Parathyroid adenoma (tissue), 2 donors: ENCODE results near the gene DHRS4L2.
"Not testable (repeated sequence)": the region's sequence is repeated elsewhere in the genome, so short reads cannot be mapped to it uniquely, and the experiment has no call there.

Experiments
- H2AFZ ChIP-seq: fragments of 300-600 bp; sonication (generic); one replicate; pipeline ENCODE4 v1.7.0; 2017; ENCODE audit warnings: antibody characterized with exemption, mild to moderate bottlenecking
- H3K27ac ChIP-seq: fragments of 300-600 bp; sonication (generic); one replicate; pipeline ENCODE4 v1.7.0; 2017
- H3K27me3 ChIP-seq: fragments of 300-600 bp; sonication (generic); one replicate; pipeline ENCODE4 v1.7.0; 2017; ENCODE audit warnings: low read length; ENCODE audit not compliant: control insufficient read depth, insufficient read depth
- H3K36me3 ChIP-seq: fragments of 300-600 bp; sonication (generic); one replicate; pipeline ENCODE4 v1.7.0; 2017; ENCODE audit warnings: low read length; ENCODE audit not compliant: control insufficient read depth, insufficient read depth
- H3K4me1 ChIP-seq: fragments of 300-600 bp; sonication (generic); one replicate; pipeline ENCODE4 v1.7.0; 2017; ENCODE audit warnings: control low read depth
- H3K4me2 ChIP-seq: fragments of 300-600 bp; sonication (generic); one replicate; pipeline ENCODE4 v1.7.0; 2017; ENCODE audit warnings: low read length
- H3K4me3 ChIP-seq: fragments of 300-600 bp; sonication (generic); one replicate; pipeline ENCODE4 v1.7.0; 2017; ENCODE audit warnings: low read depth, low read length
- H3K79me2 ChIP-seq: fragments of 300-600 bp; sonication (generic); one replicate; pipeline ENCODE4 v1.7.0; 2017; ENCODE audit warnings: control low read depth
- H3K9ac ChIP-seq: fragments of 300-600 bp; sonication (generic); one replicate; pipeline ENCODE4 v1.7.0; 2017; ENCODE audit warnings: mild to moderate bottlenecking
- H3K9me3 ChIP-seq: fragments of 300-600 bp; sonication (generic); one replicate; pipeline ENCODE4 v1.7.0; 2017; ENCODE audit warnings: low read length; ENCODE audit not compliant: control insufficient read depth
- donor health status: primary hyperparathyroidism.

The DHRS4L2 gene

GRCh38 chr14:23957913-23958569 lies 30.7 kb upstream of the DHRS4L2 start:
- not testable (repeated sequence) for H3K27me3 ChIP-seq, H3K9ac ChIP-seq, H3K4me1 ChIP-seq, H2AFZ ChIP-seq, H3K27ac ChIP-seq, H3K36me3 ChIP-seq, H3K4me2 ChIP-seq, H3K9me3 ChIP-seq, H3K4me3 ChIP-seq, H3K79me2 ChIP-seq

GRCh38 chr14:23960899-23961298 lies 27.8 kb upstream of the DHRS4L2 start:
- not testable (repeated sequence) for H3K9me3 ChIP-seq

GRCh38 chr14:23961704-23962103 lies 27.0 kb upstream of the DHRS4L2 start:
- H3K36me3 ChIP-seq, H3K27me3 ChIP-seq, H3K4me3 ChIP-seq, H3K9me3 ChIP-seq, H3K4me2 ChIP-seq, H3K4me1 ChIP-seq, H3K79me2 ChIP-seq, H3K9ac ChIP-seq, H2AFZ ChIP-seq, H3K27ac ChIP-seq: not testable (repeated sequence)

More at GRCh38 chr14:23960899-23961298, 27.8 kb upstream of the DHRS4L2 start:
- not testable (repeated sequence) for H3K36me3 ChIP-seq, H3K27ac ChIP-seq, H3K4me1 ChIP-seq, H3K27me3 ChIP-seq, H3K4me3 ChIP-seq, H3K79me2 ChIP-seq, H2AFZ ChIP-seq, H3K9ac ChIP-seq, H3K4me2 ChIP-seq

- H2AFZ ChIP-seq, H3K79me2 ChIP-seq, H3K4me3 ChIP-seq, H3K27me3 ChIP-seq, H3K4me1 ChIP-seq, H3K9me3 ChIP-seq, H3K36me3 ChIP-seq, H3K9ac ChIP-seq, H3K4me2 ChIP-seq, H3K27ac ChIP-seq: not testable (repeated sequence)
Observed at GRCh38 chr14:23969130-23969480, 19.6 kb upstream of the DHRS4L2 start.

GRCh38 chr14:23969481-23970282 lies 19.0 kb upstream of the DHRS4L2 start:
- H3K9me3 ChIP-seq, H3K79me2 ChIP-seq, H3K9ac ChIP-seq, H3K4me1 ChIP-seq, H3K36me3 ChIP-seq, H3K27me3 ChIP-seq, H3K4me3 ChIP-seq: not testable (repeated sequence)
- Histone ChIP-seq H2AFZ (peak overlapping the region; percentile 95), H3K27ac (peak overlapping the region; percentile 32), H3K4me2 (peak overlapping the region; percentile 44)

GRCh38 chr14:23970283-23970659 lies 18.5 kb upstream of the DHRS4L2 start:
- not testable (repeated sequence) for H3K4me2 ChIP-seq, H3K4me3 ChIP-seq, H3K36me3 ChIP-seq, H3K27me3 ChIP-seq, H3K4me1 ChIP-seq, H3K79me2 ChIP-seq, H3K9ac ChIP-seq, H3K27ac ChIP-seq, H3K9me3 ChIP-seq
- H2AFZ ChIP-seq: peak overlapping the region; percentile 95

- H2AFZ ChIP-seq, H3K27me3 ChIP-seq, H3K27ac ChIP-seq, H3K4me1 ChIP-seq, H3K79me2 ChIP-seq, H3K4me2 ChIP-seq, H3K36me3 ChIP-seq, H3K4me3 ChIP-seq, H3K9ac ChIP-seq, H3K9me3 ChIP-seq: not testable (repeated sequence)
Observed at GRCh38 chr14:23973178-23973577, 15.6 kb upstream of the DHRS4L2 start.

GRCh38 chr14:23974041-23974440 lies 14.7 kb upstream of the DHRS4L2 start:
- H3K4me3 ChIP-seq, H3K9me3 ChIP-seq, H2AFZ ChIP-seq: not testable (repeated sequence)

More at GRCh38 chr14:23974041-23974440, 14.7 kb upstream of the DHRS4L2 start:
- H3K27ac ChIP-seq, H3K9ac ChIP-seq, H3K79me2 ChIP-seq, H3K36me3 ChIP-seq, H3K4me1 ChIP-seq, H3K27me3 ChIP-seq, H3K4me2 ChIP-seq: not testable (repeated sequence)
